ENCODE data around the gene MAPK11.
"Not testable (repeated sequence)": the region's sequence is repeated elsewhere in the genome, so short reads cannot be mapped to it uniquely, and the experiment has no call there.

The MAPK11 gene

DNA sequence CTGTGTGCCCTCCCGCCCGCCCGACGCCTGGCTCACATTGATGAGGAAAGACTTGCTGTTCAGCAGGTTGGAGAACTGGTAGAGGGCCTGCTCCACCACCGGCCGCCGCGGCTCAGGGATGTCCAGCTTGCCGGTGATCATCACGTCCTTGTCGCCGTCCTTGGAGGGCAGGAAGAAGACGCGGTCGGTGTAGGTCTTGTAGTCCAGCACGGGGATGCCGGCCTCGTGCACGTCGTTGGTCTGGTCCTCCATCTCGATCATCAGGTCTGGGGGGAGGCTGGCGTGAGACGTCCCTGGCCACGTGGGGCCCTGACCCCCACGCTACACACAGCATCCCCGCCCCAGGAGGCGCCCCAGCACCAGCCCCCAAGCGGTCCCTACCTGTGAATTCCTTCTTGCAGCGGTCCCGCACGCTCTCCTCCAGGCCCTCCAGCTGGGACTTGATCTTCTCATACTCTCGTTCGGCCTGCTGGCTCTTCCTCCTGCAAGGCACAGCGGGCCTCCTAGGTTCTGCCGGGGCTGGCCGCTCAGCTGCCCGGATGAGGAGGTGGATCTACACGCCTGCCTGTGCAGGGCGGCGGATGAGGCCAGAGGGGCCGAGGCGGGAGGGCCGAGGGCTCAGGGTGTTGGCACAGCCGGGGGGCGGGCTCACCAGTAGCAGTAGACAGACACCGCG is 10.7 kb upstream of the MAPK11 start:
- no peak for DNase-seq (ENCODE audit: extremely low spot score, insufficient read length, low read depth)
- no peak for FAIRE-seq

DNA sequence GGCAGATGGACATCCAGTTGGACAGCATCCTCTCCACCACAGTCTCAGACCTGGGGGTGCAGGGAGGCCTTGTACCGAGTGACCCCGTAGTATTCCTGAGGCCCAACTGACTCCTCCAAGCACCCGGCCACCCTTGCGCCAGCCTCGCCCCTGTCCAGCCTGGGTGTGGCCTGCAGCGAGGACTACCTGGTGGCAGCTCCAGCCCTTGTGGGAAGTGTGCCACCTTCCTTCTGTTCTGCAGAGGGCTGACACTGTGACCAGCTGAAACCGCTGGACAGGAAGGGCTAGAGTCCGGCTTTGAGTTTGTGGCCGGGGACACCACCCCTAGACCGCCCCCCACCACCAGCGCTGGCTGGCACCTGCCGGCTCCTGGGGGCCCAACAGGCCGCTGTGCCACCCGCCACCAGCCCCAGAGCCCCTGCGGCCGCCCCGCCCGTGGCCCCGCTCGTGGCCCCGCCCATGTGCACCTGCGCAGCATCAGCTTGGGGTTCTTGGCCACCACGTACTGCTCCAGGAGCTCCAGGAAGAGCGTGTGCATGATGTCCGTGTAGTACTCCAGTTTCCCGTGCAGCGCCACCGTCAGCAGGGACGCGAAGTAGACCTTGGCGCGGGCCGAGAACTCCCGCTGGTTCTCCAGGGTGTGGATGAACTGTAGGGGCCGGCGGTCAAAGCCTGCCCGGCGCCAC is 10.0 kb upstream of the MAPK11 start:
- no peak for DNase-seq (ENCODE audit: extremely low spot score, insufficient read length, low read depth)
- FAIRE-seq: no peak

DNA sequence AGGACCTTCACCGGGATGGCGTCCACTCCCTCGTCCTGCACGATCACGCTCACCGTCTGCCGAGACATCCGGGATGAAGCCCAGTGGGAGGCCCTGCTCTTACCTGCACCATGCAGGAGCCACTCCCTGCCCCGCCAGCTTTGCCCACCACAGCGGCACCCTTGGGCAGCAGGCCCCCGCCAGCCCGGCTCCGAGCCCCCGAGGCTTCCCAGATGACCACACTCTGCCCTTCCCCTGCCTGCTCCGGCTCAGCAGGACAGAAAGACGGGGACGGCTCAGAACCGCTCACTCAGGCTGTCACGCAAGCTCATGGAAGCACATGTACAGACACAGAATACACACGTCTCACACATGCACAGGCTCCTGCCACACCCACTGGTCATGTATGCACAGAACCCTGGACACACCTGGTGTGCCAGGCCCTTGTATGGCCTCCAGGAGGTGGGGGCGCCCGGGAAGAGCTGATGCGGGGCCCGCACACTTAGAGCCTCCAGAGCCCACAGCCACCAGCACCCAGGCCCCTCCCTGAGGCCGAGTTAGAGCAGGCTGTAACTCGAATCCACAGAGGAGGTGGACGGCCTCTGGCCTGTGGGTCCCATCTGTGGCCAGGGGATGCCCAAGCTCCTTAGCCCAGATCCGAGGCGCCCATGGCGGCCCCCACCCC is 8.9 kb upstream of the MAPK11 start:
- no peak for FAIRE-seq

DNA sequence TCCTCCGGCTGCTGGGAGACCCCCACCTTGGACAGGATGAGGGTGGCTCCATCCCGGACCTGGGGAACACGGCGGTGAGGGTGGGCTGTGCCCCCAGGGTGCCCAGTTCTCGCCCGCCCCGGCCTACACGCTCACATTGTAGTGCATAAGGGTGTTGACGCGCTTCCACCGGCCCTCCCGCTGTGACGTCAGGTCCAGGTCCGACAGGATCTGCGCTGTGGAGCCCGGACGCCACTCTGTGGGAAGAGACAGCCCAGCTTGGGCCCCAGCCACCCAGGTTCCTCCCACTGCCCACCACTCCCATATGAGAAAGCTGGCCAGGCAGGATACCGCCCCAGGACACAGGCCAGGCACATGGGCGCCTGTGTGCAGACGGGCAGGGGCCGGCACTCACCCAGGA is 8.3 kb upstream of the MAPK11 start:
- FAIRE-seq (no peak), DNase-seq (ENCODE audit: extremely low spot score, insufficient read length, low read depth) (no peak)

More for the DNA sequence above, 8.9 kb upstream of the MAPK11 start:
- no peak for DNase-seq (ENCODE audit: extremely low spot score, insufficient read length, low read depth)

DNA sequence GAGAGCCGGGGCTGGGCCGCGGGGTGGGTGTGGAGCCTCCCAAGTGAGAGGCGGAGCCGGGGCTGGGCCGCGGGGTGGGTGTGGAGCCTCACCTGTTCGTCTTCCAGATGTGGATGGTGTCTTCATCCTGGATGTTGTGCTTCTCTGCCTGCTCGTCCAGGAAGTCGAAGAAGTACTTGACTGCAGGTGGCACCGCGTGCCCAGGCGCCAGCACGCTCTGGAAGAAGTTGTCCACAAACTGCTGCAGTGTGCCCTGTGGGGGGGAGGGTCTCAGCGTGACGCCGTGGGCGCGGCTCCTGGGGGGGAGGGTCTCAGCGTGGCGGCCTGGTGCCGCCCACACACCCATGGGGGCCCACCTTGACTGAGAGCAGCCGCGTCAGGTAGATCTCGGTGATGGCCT is 7.6 kb upstream of the MAPK11 start:
- DNase-seq (ENCODE audit: extremely low spot score, insufficient read length, low read depth): no peak
- no peak for FAIRE-seq

DNA sequence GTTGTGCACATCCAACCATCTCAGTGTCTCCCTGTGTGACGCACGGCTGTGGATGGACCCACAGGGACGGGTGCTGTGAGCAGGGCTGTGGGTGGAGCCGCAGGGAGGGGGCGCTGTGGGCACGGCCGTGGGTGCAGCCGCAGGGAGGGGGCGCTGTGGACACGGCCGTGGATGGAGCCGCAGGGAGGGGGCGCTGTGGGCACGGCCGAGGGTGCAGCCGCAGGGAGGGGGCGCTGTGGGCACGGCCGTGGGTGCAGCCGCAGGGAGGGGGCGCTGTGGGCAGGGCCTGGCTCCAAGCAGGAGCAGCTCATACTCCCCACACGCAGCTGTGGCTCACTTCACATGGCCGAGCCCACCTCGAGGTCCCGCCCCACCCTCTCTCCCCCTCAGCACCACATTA is 6.0 kb upstream of the MAPK11 start:
- DNase-seq (ENCODE audit: extremely low spot score, insufficient read length, low read depth) (no peak), FAIRE-seq (peak; percentile 94)

DNA sequence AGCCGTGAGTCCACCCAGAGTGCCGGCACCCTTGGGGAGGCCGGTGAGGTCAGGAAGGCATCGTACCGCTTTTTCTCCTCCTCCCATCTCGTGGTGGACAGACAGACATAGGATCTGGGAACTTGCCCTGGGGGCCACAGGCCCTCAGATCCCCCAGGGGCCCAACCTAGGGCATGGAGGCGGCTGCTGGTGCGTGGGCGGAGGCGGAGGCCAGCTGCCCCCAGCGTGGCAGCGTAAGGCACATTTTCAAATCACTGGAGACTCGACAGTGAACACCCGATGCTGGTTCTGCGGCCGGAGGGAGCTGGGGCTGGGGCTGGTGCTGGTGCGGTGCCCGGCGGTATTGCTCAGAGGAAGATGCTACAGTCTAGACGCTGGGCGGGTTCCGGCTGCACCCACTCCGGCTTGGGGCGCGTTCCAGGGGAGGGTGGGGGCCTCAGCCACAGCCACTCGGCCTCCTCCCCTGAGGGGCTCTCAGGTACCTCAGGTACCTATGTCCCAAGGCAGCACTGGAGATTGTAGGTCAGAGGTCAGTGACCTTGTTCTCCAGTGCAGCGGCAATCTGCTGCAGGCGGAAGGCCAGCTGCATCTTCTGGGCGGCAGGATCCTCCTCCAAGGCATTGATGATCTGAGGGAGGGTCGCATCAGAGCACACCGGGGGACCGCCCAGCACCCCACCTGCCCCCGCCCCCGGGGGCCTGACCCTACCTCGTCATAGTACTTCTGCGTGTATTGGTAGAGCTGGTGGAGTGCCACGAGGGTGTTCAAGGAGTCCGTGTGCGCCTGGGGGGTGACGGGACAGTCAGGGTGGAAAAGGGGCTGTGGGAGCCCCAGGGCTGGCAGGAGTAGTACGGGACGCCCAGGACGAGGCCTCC is 5.2 kb upstream of the MAPK11 start:
- DNase-seq (ENCODE audit: extremely low spot score, insufficient read length, low read depth) (no peak), FAIRE-seq (no peak)

DNA sequence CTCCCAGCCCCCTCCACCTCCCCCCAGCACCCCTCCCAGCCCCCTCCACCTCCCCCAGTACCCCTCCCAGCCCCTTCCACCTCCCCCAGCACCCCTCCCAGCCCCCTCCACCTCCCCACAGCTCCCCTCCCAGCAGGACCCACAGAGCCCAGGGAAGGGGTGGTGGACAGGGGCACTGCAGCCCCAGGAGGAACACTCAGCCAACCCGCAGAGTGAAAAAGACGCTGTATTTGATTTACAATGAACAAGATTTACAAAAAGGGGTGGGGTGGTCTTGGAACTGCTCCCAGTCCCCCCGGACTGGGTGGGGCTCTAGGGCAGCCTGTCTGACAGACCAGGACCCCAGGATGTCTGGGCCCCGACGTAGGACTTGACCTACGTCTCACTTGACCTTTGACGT is 4.6 kb upstream of the MAPK11 start:
- FAIRE-seq (no peak), DNase-seq (ENCODE audit: extremely low spot score, insufficient read length, low read depth) (no peak)

DNA sequence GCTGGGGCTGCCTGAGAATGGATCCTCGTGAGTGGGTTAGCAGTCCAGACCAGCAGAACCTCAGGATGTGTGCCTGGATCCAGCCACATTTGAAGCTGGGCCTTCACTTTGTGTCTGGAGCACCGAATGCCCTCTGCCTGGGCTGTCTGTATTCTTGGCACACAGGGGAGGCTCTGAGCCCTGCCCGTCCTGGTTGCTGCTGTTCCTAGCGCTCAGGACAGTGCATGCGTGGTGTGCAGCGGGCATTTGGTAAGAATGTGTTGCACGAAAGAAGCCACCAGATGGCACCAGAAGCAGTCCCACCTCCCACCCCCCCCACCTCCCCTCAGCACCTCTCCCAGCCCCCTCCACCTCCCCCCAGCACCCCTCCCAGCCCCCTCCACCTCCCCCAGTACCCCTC is 4.1 kb upstream of the MAPK11 start:
- DNase-seq (ENCODE audit: extremely low spot score, insufficient read length, low read depth) (no peak), FAIRE-seq (peak; percentile 18)

DNA sequence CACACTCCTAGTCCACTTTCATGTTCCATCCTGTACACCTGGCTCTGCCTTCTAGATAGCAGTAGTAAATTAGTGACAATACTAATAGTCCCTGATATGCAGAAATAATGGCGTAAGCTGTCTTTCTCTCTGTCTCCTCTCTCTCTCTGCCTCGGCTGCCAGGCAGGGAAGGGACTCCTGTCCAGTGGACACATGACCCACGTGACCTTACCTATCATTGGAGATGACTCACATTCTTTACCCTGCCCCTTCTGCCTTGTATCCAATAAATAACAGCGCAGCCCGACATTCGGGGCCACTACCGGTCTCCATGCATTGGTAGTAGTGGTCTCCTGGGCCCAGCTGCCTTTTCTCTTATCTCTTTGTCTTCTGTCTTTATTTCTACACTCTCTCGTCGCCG is 3.6 kb upstream of the MAPK11 start:
- DNase-seq (ENCODE audit: extremely low spot score, insufficient read length, low read depth); FAIRE-seq: not testable (repeated sequence)

DNA sequence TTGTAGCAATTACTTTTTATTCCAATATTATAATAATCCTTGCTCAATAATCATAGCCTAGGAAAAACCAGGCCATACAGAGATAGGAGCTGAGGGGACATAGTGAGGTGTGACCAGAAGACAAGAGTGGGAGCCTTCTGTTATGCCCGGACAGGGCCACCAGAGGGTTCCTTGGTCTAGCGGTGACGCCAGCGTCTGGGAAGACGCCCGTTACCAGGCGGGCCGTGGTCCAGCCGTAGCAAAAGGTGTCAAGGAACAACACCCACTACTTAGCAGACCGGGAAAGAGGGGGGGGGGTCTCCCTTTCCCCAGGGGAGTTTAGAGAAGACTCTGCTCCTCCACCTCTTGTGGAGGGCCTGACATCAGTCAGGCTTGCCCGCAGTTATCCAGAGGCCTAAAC is 3.2 kb upstream of the MAPK11 start:
- FAIRE-seq; DNase-seq (ENCODE audit: extremely low spot score, insufficient read length, low read depth): not testable (repeated sequence)

DNA sequence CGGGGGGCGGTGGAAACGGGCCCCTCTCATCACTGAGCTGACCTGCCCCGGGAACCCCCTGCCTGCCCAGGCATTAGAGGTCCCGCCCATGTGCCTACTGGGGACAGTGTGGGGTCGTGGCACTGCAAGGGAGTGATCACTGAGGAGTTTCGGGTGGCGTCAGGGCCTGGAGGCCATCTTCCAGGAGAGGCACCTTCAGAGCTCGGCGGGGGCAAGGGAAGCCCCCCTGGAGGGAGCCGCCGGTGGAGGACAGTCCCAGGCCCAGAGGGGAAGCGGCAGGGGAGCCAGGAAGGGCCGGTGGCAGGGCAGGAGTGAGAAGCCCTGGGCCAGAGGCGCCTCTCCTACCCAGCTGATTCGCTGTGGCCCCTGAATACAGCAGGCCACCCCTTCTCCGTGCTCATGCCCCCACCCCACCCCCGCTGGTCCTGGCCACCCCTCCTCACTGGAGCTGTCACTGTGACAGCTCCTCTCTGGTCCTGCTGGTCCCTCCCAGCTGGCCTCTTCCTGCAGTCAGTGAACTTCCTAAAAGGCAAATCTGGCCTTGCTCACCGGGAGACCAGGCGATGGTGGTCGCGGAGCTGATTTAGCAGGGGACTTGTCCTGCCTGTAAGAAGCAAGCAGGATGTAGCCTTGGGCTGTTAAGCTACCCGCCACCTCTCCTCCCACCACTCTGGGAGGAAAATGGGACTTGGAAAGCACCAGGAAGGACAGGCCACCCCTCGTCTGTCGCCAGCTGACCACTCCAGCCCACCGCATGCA is 2.0 kb upstream of the MAPK11 start:
- FAIRE-seq (no peak), DNase-seq (ENCODE audit: extremely low spot score, insufficient read length, low read depth) (no peak)

DNA sequence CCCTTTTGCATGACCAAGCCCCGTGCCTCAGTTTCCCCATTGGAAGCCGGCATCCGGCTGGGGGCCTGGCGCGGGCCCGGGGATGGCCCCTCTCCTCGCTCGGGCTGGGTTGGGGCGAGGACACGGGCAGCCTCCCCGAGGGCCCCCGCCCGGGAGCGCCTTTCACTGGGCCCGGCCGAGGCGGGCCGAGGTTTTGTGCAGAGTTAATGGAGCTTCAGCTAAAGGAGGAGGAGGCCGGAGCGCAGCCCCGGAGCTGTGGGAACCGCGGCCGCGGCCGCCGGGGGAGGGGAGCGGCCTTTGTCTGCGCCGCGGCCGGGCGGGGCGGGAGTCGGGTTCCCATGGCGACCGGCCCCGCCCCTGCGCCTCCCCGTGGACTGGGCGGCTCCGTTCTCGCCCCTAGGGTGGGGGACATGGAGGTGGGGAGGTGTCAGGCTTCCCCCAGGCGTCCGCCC is 1.4 kb upstream of the MAPK11 start:
- no peak for FAIRE-seq
- no peak for DNase-seq (ENCODE audit: extremely low spot score, insufficient read length, low read depth)

DNA sequence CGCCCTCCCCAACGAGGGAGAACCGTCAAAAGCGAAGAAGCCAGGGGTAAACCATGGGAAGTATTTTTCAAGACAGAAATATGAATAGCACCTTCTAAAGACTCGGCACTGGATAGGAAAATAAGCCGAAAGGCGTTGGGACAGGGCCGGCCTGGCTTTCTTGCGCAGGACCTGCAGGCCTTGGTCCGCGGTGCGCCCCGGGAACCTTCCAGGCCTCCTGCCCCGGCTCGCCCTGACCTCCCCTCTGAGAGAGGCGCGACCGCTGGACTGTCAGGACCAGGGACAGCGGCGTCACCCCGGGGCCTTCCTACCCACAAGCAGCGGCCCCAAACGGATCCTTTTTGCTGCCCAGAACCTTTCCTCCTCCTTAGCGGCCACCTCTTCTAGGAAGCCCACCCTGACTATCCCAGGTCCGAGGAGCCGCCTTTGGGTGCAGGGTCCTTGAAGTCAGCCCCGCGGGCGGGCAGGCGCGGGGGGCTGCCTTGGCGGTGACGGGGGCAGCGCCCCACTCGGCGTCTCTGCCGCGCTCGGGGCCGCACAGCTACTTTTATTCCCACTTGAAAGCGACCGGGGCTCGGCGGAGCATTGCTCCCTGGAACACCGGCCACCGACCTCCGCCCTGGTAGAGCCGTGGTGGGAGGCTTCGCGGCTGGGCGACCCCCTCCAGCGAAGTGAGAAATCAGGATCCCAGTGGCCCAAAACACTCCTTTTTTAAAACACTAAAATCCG is 650 bp upstream of the MAPK11 start:
- FAIRE-seq (peak; percentile 60), DNase-seq (ENCODE audit: extremely low spot score, insufficient read length, low read depth) (no peak)

DNA sequence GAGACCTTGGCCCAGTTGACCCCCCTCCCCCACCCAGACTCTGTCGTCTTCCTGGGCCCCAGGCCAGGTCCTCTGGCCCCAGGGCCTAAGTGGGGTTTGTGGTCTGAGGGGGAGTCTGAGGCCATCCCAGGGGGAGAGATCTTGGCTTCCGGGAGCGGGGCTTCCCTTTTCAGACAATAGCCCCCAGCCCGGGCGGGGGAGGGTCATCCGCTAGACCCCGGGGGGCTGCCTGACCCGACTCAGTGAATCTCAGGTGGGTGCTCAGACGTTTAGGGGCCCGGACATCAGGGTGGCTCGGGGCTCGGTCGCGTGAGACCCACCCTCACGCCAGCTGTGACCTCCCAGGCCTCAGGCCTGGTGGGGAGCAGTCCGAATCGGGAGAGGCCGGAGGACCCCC is 609 bp downstream of the MAPK11 start:
- no peak for FAIRE-seq

DNA sequence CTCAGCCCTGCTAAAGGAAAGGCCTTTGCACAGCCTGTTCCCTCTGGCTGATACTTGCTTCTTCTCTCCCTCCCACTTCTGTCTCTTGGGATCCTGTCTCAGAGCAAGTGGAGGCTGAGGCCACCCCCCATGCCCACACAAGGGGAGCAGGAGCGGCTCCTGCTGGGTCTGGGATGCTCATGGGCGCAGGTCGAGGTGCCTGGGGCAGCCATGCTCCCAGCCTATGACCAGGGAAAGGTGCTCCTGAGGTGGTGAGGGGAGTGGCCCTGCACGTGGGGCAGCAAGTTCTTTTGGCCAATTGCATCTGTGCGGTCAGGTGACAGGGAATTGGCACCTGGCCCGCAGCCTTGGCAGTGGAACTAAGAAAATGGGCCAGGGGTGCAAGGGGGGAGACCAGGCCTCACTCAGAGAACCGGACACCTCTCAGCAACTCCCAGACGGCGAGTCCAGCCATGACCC is 1.5 kb downstream of the MAPK11 start:
- DNase-seq (ENCODE audit: extremely low spot score, insufficient read length, low read depth): no peak
- FAIRE-seq: no peak

More for the DNA sequence above, 609 bp downstream of the MAPK11 start:
- no peak for DNase-seq (ENCODE audit: extremely low spot score, insufficient read length, low read depth)

DNA sequence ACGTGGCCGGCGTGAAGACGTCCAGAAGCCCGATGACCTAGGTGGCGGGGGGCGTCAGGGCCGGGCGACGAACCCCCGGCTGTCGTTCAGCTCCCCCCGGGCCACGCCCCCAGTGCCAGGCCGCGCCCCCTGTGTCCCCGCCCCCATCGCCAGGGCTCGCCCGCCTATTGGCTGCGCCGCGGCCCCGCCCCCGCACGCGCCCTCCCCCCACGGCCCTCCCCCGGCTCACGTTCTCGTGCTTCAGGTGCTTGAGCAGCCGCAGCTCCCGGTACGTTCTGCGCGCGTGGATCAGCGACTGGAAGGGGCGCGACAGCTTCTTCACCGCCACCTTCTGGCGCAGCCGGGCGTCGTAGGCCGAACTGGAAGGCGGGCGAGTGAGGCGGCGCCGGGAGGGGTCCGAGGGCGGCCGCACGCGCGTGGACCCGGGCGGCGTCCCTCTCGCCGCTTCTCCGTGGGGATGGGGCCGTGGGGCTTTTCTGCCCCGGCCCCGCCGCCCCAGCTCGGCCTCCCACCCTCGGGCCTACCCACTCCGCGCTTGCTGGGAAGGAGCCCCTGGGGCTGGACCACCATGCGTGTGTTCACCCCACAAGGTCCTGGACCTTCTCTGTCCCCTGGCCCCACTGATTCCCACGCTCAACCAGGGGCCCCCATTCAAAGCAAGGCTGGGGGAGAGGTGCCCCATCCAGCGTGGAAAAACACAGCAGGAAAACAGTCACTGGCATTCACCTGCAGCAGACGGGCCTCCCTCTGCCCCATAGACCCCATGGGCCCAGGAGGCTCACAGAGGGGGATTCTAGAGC is 2.4 kb downstream of the MAPK11 start:
- no peak for DNase-seq (ENCODE audit: extremely low spot score, insufficient read length, low read depth)
- no peak for FAIRE-seq

DNA sequence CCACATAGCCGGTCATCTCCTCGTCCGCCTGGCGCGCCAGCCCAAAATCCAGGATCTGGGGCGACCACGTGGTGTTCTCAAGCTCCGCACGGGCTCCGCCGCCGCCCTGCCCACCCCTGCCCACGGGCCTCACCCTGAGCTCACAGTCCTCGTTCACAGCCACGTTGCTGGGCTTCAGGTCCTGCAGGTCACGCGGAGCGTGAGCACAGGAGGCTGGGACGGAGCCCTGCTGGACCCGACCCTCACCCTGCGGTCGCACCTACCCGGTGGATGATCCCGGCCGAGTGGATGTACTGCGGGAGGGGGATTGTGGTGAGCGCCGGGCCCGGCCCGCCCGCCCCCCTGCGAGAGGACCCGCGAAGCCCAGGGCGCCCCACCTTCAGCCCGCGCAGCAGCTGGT is 3.2 kb downstream of the MAPK11 start:
- DNase-seq (ENCODE audit: extremely low spot score, insufficient read length, low read depth) (no peak), FAIRE-seq (no peak)

Measured in GM18507 (cell line).